Measurements from ENCODE around the gene PSMB7.
A peak's percentile ranks its signal among the peaks of the same experiment; 100 is the strongest.

PSMB7 gene

DNA sequence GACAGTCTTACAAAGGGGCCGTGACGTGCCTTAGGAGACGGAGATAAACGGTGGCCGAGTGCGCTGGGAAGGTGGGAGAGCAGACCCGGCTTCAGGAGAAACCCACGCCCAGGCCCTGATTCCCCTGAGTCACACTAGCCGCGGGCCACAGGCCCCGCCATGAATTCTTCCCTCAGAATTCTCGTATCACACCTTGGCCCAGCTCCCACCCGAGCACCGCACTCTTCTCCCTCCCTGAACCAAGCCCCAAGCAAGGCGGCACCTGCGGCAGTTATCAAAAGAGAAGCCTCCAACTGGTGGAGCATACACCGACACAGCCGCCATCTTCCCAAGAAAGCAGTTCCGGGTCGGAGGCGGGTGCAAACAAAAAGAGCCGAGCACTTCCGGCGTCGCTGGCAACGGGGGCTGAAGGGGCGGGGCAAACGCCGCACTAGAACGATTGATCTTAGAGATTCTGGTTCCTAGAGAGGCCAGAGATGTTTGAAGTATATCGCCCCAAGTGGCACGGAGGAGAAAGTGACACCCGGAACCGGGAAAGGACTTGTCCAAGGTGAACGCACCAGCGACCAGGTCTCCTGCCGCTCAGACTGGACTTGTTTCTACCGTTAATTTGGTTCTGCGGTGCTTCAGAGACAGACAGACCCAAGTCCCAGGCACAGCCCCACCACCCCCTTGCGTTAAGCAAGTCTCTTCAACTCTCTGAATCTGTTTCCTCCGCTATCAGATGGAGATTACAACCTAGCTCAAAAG is at the start of gene PSMB7:
PSMB7 (minus strand) TSS at position 341 of the 750 bp plus-strand sequence; CDS start at position 324, 17 bp downstream.
- DNase-seq: peak; percentile 85

DNA sequence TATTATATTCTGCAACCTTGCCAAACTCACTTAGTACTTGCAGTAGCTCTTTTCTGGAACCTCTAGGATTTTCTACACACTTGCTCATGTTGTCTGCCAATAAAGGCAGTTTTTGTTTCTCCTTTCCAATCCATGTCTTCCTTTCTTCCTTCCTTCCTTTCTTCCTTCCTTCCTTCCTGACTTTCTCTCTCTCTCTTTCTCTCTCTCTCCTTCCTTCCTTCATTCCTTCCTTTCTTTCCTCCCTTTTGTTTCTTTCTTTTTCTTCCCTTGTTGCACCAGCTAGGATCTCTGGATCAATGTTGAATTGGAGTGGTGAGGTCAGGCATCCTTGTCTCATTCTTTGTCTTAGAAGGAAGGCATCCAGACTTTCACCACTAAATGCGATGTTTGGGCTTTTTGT is 47.5 kb upstream of the PSMB7 start:
- no peak for DNase-seq

DNA sequence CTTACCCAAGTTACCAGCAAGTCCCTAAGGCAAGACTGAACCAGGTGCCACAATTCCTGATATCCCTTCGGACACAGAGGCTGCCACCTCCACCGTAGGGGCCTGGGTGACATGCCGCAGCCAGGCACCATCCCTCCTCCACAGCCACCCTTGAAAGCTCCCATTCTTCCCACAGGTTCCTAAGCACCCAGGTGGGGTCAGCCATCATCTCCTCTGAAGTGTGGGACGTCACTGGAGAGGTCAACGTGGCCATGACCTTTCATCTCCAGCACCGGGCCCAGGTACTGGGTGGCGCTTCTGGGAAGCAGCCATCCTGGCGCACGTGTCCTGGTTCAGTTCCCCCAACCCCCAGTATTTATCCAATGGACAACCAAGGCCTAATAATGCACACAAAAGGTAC is 43.2 kb upstream of the PSMB7 start:
- no peak for DNase-seq

DNA sequence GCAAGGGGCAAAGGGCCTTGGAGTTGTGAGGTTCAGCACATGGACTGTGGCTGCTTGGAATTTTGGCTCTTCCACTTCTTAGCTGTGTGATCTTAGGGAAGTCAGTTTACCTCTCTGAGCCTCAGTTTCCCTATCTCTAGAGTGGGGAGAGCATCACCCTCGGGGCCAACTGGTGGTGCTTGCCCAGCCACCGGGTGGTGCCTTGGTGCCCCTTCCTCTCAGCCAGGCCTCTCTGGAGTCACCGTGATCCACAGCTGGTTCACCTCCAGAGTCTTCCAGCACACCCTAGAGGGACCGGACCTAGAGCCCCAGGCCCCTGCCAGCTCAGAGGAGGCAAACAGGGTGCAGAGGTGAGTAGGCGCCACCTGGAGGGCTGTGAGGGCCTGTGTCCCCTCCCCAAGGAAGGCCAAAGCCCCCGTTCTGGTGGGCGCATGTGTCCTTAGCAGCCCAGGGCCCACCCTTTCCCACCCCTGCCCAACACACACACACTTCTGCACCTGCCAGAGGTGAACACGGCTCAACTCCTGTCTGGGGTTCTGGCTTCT is 42.7 kb upstream of the PSMB7 start:
- DNase-seq: no peak

DNA sequence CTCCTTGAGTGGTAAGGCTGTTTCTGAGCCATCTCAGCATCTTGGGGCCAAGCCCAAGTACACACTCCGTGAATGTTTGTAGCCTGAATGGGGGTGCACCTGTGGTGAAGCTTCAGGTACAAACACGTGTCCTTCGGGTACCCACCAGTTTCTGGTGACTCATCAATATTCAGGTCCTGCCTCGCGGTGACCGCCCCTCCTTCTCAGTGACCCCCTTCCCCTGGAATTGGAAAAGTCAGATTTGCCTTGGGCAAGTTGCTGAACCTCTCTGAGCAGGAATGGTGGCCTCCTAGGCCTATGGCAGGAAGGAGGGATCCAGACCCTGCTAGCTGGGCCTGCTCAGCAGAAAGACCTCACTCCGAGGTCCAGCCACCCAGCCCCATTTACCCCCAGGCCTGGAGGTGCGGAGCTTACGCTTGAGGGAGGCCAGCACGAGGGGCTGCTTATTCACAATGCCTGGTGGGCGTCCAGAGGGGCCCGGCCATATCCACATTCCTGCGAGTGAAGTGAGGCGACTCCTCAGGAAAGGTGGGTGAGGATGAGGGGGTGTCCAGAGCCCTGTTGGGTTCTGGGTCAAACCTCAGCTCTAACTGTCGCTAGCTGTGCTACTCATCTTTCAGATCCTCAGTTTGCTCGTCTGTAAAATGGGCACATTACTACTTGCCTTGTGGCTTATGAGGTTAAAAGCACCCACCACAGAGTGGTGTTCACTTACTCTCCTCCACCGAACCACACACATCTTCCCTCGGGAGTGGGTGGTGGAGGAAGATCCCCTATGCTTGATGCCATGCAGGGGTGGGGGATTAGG is 42.0 kb upstream of the PSMB7 start:
- DNase-seq: no peak

DNA sequence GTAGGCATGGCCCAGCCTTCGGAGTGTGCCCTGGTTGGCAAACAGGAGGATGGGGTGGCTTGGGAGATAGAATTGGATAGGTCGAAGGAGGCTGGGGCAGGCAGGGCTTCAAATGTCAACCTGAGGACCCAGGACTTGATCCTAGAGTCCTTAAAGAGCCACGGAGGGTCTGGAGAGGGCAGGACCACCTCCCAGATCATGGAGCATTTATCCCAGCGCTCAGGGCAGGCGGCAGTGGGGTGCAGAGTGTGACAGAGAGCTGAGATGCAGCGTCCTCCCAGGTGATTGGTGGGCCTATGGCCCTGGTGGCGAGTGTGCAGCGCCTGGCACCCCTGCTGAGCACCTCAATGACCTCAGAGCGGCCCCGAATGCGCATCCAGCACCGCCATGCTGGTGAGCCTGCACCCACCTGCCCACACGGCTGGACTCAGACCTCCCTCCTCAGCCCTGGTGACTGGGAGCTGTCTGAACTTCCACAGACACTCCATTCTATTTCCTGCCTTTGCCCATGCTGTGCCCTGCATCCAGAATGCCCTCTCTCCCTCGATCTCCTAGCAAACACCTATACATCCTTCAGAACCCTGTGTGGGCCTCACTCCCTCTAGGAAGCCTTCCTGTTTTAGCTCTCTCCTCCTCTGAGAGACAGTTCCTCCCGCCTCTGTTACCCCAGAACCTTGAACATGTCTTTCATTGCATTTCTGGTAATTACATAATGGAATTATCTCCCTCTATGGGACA is 41.3 kb upstream of the PSMB7 start:
- no peak for DNase-seq

DNA sequence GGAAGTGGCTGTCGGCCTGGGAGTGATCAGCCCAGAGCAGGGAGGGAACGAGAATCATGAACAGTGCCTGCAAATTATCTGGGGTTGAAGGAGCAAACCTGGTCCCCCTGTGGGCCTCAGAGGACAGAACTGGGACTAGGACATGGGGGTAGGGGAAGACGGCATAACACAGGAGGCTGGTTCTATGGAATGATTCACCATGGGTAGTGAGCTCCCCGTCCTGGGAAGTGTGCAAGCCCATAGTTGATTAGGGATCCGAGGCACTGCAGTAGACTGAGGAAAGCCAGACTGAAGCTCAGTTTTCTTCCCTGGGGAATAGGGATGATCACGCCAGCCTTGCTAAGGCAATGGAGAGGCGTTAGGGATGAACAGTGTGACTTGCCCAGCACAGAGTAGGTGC is 40.6 kb upstream of the PSMB7 start:
- DNase-seq: no peak

DNA sequence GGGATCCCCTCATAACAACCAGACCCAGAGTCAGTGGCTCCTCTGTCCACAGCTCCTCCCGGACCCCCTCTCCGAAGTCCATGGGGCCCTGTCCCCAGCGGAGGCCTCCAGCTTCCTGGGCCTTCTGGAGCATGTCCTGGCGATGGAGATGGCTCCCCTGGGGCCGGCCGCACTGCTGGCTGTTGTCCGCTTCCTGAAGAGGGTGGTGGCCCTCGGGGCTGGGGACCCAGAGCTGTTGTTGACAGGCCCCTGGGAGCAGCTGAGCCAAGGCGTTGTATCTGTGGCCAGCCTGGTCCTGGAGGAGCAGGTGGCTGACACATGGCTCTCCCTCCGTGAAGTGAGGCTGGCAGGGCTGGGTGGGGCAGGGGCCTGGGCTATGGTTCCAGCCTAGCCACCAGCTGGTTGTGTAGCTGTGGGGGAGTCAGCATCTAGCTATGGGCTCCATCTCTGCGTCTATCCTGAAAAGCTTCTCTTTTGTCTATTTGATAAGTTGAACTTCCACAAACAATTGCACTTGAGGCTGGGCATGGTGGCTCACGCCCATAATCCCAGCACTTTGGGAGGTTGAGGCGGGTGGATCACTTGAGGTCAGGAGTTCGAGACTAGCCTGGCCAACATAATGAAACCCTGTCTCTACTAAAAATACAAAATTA is 39.7 kb upstream of the PSMB7 start:
- DNase-seq: no peak

DNA sequence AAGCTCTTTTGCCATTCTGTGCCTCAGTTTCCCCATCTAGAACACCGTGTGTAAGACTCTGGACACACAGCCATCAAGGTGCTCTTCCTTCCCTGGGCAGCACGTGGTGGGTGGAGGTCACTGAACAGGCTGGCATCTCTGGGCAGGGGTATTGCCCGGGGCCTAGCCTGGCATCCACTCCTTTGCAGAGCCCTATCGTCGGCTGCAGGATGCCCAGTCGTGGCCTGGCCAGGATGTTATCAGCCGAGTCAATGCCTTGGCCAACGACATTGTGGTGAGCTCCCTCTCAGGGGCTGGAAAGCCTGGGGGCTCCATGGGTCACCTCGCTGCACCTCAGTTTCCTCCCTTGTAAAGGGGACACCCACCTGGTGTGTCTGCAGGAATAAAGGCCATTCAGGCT is 39.1 kb upstream of the PSMB7 start:
- no peak for DNase-seq

DNA sequence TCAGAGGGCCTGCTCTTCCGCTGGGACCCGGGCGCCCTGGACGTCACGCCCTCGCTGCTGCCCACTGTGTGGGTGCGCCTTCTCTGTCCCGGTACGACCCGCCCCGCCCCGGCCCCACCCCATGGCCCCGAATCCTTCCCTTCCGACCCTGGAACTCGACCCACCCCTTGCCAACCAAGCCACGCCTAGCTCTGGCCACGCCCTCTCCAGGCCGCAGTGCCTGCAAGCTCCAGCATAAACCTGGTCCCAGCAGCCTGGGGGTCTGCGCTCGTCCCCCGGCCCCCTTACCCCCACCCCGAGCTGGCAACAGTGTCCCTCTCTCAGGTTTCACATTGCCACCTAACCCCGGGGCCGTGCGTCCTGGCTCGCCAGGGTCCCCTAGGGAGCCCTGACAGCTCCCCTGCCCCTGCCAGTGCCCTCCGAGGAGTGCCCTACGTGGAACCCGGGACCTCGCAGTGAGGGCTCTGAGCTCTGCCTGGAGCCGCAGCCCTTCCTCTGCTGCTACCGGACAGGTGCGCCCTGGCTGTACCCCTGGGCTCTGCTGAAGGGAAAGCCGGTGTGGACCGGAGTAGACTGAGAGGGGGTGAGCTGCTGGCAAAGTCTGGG is 38.4 kb upstream of the PSMB7 start:
- no peak for DNase-seq

DNA sequence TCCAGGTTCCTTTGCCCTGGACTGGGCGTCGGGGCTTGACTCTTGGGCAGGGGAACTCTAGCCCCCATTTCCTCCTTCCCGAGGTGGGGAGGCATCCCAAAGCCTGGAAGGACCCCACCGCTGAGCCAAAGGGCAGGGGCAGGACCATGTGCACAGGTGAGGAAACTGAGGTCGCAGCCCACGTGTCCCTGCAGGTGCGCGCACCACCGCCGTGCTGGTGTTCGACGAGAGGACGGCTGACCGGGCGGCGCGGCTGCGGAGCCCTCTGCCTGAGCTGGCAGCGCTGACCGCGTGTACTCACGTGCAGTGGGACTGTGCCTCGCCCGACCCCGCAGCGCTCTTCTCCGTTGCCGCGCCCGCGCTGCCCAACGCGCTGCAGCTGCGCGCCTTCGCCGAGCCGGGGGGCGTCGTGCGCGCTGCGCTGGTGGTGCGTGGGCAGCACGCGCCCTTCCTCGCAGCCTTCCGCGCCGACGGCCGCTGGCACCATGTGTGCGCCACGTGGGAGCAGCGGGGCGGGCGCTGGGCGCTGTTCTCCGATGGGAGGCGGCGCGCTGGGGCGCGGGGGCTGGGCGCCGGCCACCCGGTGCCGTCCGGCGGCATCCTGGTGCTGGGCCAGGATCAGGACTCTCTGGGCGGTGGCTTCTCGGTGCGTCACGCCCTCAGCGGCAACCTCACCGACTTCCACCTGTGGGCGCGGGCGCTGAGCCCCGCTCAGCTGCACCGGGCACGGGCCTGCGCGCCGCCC is 37.8 kb upstream of the PSMB7 start:
- DNase-seq: no peak

DNA sequence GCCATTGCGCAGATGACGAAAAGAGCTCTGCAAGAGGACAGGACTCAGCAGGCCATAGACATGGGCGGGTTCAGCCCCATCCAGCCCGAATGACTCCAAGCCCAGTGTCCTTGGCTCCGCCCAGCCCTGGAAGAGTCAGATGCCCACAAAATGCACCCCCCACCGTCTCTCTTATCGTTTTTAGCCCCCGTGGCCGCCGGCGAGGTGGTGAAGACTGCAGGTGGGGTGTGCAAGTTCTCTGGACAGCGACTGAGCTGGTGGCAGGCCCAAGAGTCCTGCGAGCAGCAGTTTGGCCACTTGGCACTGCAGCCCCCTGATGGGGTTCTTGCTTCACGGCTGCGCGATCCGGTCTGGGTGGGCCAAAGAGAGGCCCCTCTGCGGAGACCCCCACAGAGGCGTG is 37.1 kb upstream of the PSMB7 start:
- DNase-seq: no peak

DNA sequence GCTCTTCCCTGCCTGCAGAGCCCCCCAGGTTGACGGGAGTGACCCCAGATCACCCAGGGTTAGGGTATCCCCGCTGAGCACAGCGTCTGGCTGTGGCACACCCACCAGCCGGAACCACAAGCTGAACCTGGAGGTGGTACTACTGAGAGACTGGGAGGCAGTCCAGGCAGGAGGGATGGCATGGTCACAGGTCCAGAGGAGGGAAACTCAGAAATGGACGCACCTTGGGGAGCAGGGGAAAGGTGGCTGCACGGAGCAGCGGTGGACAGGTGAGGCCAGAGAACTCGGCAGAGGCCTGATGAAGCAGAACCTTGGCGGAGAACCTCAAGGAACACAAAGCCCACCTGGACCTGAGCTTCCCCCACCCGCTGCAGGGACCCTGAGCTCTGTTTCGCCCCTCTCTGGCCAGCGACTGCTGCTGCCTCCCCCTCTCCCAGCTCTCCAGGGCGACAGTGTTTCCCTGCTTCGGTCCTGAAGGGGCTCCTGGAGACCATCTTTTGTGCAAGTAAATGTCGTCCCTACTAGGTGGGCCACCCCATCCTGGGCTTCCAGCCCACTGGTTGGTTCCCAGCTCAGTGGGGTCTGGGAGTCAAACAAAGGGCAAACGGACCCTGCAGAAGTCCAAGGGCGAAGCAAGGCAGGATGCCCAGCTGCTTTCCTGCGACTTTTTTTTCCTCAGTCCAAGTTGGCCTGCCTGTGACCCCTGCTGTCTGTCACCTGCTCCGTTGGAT is 35.9 kb upstream of the PSMB7 start:
- DNase-seq: no peak

DNA sequence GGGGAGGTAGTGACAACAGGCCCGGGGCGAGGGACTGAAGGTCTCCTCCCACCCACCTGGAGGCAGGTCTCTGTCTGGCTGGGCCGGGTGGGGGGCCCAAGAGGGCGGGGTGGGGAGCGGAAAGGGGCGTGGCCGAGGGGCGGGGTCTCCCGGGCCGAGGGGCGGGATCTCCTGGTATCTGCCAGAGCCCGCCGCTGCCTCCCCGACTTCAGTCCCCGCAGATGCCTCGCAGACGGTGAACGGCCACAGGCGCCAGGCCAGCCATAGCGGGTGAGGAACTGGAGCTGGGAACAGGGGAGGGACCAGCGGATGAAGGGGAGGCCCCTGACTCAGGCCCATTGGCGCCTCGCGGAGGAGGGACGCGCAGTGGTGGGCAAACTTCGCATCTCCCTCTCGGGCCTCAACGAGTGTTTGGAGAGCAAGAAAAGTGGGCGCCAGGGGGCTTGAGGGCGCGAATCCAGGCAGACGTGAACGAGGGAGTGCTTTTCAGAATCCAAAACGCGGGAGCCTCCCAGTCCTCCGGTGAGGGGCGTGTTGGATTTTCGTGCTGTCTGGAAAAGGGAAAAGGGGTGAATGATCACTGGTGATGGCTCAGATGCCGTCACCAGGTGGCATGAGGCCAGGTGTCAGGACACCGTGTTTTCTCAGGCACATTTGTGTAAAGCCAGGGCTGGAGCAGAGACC is 35.1 kb upstream of the PSMB7 start, which contains the start of gene ADGRD2:
ADGRD2 (plus strand) TSS at position 211 of the 684 bp plus-strand sequence. CDS start 1,216 bp downstream, outside the sequence.
- DNase-seq: no peak

DNA sequence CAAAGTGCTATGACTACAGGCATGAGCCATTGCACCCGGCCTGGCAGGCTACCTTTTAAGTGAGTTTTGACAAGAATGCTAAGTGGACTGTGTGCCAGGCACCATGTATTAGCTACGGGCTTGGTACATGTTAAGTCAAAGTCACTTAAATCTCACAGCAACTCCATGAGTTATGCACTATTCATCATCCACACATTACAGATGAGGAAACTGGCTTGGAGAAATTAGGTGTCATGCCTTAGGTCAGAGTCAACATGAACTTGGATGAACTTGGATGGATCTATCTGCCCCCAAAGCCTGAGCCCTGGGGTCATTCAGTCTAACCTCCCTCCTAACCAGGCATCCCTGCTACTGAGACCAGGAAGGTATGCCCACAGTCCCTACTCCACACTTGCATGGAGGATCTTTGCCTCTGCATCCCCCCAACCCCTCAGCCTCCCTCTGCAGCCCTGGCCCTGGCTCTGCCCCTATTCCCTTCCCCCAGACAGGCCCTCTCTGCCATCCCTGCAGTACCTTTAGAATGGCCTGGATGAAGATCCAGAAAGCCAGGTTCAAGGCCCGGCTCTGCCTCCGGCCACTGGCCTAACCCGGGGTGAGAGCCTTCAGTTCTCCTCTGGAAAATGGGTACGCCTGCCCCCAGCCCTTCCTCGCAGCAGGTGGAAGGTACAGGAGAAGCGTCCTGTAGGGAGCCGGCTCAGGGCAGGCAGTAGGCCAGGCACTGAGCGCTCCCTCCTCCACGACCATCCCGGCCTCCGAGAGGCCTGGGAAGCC is 34.3 kb upstream of the PSMB7 start:
- no peak for DNase-seq

DNA sequence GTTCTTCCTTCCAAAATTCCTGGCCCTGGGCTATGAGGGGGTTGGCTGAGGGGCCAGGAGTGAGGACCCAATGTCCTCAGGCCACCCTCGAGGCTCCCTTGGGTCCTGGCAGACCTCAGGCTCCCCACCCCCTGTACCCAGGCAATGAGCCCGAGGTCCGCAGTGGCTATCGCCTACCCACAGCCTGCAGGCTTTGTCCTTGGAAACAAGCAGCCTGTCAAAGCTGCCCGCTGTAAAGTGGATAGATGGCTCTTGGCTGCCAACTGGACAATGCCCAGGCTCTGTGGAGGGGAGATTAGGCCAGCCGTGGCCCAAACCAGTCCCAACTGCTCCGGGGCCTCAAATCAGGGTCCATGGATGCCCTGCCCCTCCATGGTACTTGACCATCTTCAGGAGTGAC is 32.8 kb upstream of the PSMB7 start:
- no peak for DNase-seq

DNA sequence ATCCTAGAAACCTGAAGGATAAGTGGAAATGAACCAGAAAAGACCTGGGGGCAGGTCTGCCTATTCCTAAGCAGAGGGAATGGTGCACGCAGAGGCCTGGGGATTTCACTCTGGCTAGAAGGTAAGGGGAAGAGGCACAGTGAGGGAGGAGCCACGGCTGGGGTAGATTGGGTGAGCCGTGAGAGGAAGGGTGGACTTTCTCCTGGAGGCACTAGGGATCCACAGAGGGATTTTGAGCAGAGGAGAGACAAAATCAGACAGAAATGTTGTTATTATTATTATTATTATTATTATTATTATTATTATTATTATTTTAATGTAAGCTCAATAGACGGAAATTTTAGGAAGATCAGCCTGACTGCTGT is 32.0 kb upstream of the PSMB7 start:
- DNase-seq: no peak

DNA sequence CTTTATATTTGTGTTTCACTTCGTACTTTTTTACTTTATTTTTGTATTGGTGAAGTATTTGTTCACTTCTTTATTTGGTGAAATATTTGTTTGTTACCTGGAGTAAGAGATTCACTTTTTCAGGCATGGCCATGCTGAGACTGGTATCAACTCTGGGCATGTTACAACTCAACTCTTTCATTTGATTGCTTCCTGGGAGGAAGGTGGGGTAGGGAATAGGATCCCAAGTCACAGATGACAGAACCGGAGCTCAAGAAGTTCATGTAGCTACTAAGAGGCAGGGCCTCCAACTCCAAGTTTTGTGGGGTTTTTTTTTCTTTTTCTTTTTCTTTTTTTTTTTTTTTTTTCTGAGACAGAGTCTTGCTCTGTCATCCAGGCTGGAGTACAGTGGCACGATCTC is 28.9 kb upstream of the PSMB7 start:
- DNase-seq: no peak

DNA sequence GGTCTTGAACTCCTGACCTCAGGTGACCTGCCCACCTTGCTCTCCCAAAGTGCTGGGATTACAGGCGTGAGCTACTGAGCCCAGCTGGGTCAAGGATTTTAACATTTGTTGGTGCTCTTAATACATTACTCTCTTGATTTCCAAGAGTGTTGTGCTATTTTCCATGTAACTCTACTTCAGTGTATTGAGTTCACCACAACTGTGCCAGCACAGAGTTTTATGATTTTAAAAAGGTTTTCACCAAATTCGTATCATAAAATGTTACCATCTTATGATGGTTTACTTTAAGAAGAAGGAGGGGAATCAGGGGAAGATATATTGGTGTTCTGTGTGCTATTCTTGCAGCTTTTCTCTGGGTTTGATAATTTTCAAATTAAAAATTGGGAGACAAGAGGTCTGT is 28.4 kb upstream of the PSMB7 start:
- no peak for DNase-seq

DNA sequence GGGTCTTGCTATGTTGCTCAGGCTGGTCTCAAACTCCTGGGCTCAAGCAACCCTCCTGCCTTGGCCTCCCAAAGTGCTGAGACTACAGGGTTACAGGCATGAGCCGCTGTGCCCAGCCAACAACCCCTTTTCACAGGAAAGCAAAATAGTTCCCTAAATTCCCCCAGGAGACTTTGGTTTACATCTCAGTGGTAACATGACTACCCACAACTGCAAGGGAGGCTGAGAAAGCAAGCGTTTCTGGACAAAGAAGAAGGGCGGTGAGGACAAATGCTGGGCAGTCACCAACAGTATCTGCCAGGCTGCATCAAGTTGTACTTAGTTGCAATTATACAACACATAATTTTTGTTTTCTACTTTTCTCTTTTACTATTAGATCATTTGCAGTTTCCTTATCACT is 27.6 kb upstream of the PSMB7 start:
- no peak for DNase-seq
